B cell (primary cell): ENCODE data around the gene DNM1.

Source experiments
- EZH2 ChIP-seq: IDR thresholded peaks from 2 replicates; pipeline ENCODE4 v1.6.1; 2012; ENCODE audit warnings: borderline replicate concordance, low read depth, mild to moderate bottlenecking, moderate library complexity, low read length; ENCODE audit not compliant: insufficient read depth, poor library complexity, severe bottlenecking
- TF ChIP-seq, protein P1 (sequence below): fragments of 200-600 bp; IDR thresholded peaks from one replicate; pipeline ENCODE4 v1.8.0; 2022; ENCODE audit warnings: antibody characterized with exemption, mild to moderate bottlenecking

DNA sequence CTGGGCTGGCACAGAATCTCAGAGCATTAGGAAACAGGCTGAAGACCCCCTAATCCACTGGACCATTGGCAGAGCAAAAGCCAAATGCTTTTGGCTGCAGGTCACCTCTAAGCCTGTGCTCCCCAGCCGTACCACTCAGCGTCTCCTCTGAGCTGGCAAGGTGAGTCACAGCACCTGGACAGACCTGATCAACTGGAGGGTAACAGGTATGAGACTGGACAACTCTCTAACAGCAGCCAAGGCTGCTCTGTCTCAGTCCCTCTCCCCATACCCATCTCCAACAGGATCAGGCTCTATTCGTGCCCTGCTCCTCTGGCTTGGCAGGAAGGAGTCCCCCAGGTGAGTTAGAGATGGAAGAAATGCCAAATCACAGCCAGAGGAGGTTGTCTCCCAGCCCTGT, 67.9 kb downstream of the DNM1 start:
- TF ChIP-seq, protein P1, sequence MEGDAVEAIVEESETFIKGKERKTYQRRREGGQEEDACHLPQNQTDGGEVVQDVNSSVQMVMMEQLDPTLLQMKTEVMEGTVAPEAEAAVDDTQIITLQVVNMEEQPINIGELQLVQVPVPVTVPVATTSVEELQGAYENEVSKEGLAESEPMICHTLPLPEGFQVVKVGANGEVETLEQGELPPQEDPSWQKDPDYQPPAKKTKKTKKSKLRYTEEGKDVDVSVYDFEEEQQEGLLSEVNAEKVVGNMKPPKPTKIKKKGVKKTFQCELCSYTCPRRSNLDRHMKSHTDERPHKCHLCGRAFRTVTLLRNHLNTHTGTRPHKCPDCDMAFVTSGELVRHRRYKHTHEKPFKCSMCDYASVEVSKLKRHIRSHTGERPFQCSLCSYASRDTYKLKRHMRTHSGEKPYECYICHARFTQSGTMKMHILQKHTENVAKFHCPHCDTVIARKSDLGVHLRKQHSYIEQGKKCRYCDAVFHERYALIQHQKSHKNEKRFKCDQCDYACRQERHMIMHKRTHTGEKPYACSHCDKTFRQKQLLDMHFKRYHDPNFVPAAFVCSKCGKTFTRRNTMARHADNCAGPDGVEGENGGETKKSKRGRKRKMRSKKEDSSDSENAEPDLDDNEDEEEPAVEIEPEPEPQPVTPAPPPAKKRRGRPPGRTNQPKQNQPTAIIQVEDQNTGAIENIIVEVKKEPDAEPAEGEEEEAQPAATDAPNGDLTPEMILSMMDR = no peak
- TF ChIP-seq EZH2 = no peak
